Measurements from ENCODE around the gene HSPB2.
"Not testable (repeated sequence)": the region's sequence is repeated elsewhere in the genome, so short reads cannot be mapped to it uniquely, and the experiment has no call there.

HSPB2 gene

GRCh38 chr11:111913997-111914396 lies 1.5 kb downstream of the HSPB2 start:
- DNase-seq (ENCODE audit: low spot score): peak; percentile 80

- no peak for DNase-seq (ENCODE audit: low spot score)
Measured at GRCh38 chr11:111916768-111917167, 4.2 kb downstream of the HSPB2 start.

GRCh38 chr11:111917312-111917711 lies 4.8 kb downstream of the HSPB2 start:
- no peak for DNase-seq (ENCODE audit: low spot score)

- DNase-seq (ENCODE audit: low spot score): no peak
Measured at GRCh38 chr11:111917788-111918187, 5.3 kb downstream of the HSPB2 start.

GRCh38 chr11:111918390-111919256 lies 6.1 kb downstream of the HSPB2 start, which contains the start of gene C11orf52:
TSS of gene C11orf52 (plus strand) at chr11:111918913. CDS start at chr11:111918973, 60 bp downstream.
- peak; percentile 51 for DNase-seq (ENCODE audit: low spot score)

GRCh38 chr11:111920908-111921307 lies 8.4 kb downstream of the HSPB2 start:
- DNase-seq (ENCODE audit: low spot score): no peak

GRCh38 chr11:111921541-111922230 lies 9.2 kb downstream of the HSPB2 start:
- no peak for DNase-seq (ENCODE audit: low spot score)

- DNase-seq (ENCODE audit: low spot score): no peak
Measured at GRCh38 chr11:111922803-111923202, 10.3 kb downstream of the HSPB2 start.

GRCh38 chr11:111923351-111923788 lies 10.8 kb downstream of the HSPB2 start:
- DNase-seq (ENCODE audit: low spot score): peak; percentile 95

- DNase-seq (ENCODE audit: low spot score): no peak
Measured at GRCh38 chr11:111923951-111924350, 11.4 kb downstream of the HSPB2 start.

- peak; percentile 37 for DNase-seq (ENCODE audit: low spot score)
Measured at GRCh38 chr11:111925953-111926352, 13.4 kb downstream of the HSPB2 start.

- DNase-seq (ENCODE audit: low spot score): peak; percentile 98
Measured at GRCh38 chr11:111926505-111927391, 14.2 kb downstream of the HSPB2 start.

GRCh38 chr11:111930472-111930871 lies 17.9 kb downstream of the HSPB2 start:
- no peak for DNase-seq (ENCODE audit: low spot score)

- no peak for DNase-seq (ENCODE audit: low spot score)
Measured at GRCh38 chr11:111932611-111932950, 20.0 kb downstream of the HSPB2 start.

- not testable (repeated sequence) for DNase-seq (ENCODE audit: low spot score)
Measured at GRCh38 chr11:111933176-111933575, 20.6 kb downstream of the HSPB2 start.

GRCh38 chr11:111933872-111934271 lies 21.3 kb downstream of the HSPB2 start:
- DNase-seq (ENCODE audit: low spot score): no peak

GRCh38 chr11:111934306-111934705 lies 21.8 kb downstream of the HSPB2 start:
- DNase-seq (ENCODE audit: low spot score): peak; percentile 76

- no peak for DNase-seq (ENCODE audit: low spot score)
Measured at GRCh38 chr11:111935317-111936039, 22.9 kb downstream of the HSPB2 start.

- DNase-seq (ENCODE audit: low spot score): no peak
Measured at GRCh38 chr11:111936040-111936540, 23.6 kb downstream of the HSPB2 start.

GRCh38 chr11:111937461-111937769 lies 24.9 kb downstream of the HSPB2 start:
- DNase-seq (ENCODE audit: low spot score): no peak

GRCh38 chr11:111937844-111938243 lies 25.3 kb downstream of the HSPB2 start:
- DNase-seq (ENCODE audit: low spot score): peak; percentile 57

Data from cerebellar cortex (tissue), 1 donor.